ENCODE measurements around the gene MILR1. TPM values are rescaled to one million over a fixed set of nuclear protein-coding genes. Genes with fewer than 3 reads are reported as not detected.
"Not testable (repeated sequence)": the region's sequence is repeated elsewhere in the genome, so short reads cannot be mapped to it uniquely, and the experiment has no call there.

MILR1 gene
- polyA plus RNA-seq, 4 donors: 1.7 to 3.8 (median 2.7) TPM

GRCh38 chr17:64425191-64425590 lies 23.7 kb upstream of the MILR1 start:
- no peak for DNase-seq (ENCODE audit: low read depth in 4 of 4, low spot score in 3 of 4)

GRCh38 chr17:64426596-64426995 lies 22.3 kb upstream of the MILR1 start:
- no peak for DNase-seq (ENCODE audit: low read depth in 4 of 4, low spot score in 3 of 4)

GRCh38 chr17:64428406-64428805 lies 20.5 kb upstream of the MILR1 start:
- DNase-seq (ENCODE audit: low read depth in 4 of 4, low spot score in 3 of 4): no peak

- not testable (repeated sequence) for DNase-seq (ENCODE audit: low read depth in 4 of 4, low spot score in 3 of 4)
Measured at GRCh38 chr17:64430036-64430435, 18.9 kb upstream of the MILR1 start.

GRCh38 chr17:64431534-64431933 lies 17.4 kb upstream of the MILR1 start:
- no peak for DNase-seq (ENCODE audit: low read depth in 4 of 4, low spot score in 3 of 4)

GRCh38 chr17:64437944-64438525 lies 10.9 kb upstream of the MILR1 start:
- DNase-seq (ENCODE audit: low read depth in 4 of 4, low spot score in 3 of 4): no peak

- not testable (repeated sequence) for DNase-seq (ENCODE audit: low read depth in 4 of 4, low spot score in 3 of 4)
Measured at GRCh38 chr17:64439521-64439920, 9.4 kb upstream of the MILR1 start.

GRCh38 chr17:64439956-64440355 lies 9.0 kb upstream of the MILR1 start:
- no peak for DNase-seq (ENCODE audit: low read depth in 4 of 4, low spot score in 3 of 4)

- peak in 1 of 4 donors; percentile 18 for DNase-seq (ENCODE audit: low read depth in 4 of 4, low spot score in 3 of 4)
Measured at GRCh38 chr17:64441772-64442540, 7.0 kb upstream of the MILR1 start.

- no peak for DNase-seq (ENCODE audit: low read depth in 4 of 4, low spot score in 3 of 4)
Measured at GRCh38 chr17:64442541-64442971, 6.4 kb upstream of the MILR1 start.

- no peak for DNase-seq (ENCODE audit: low read depth in 4 of 4, low spot score in 3 of 4)
Measured at GRCh38 chr17:64443086-64443760, 5.7 kb upstream of the MILR1 start.

- DNase-seq (ENCODE audit: low read depth in 4 of 4, low spot score in 3 of 4): no peak
Measured at GRCh38 chr17:64447526-64447925, 1.4 kb upstream of the MILR1 start.

- DNase-seq (ENCODE audit: low read depth in 4 of 4, low spot score in 3 of 4): no peak
Measured at GRCh38 chr17:64449545-64449944, 630 bp downstream of the MILR1 start.

GRCh38 chr17:64455993-64456885 lies 7.3 kb downstream of the MILR1 start:
- no peak for DNase-seq (ENCODE audit: low read depth in 4 of 4, low spot score in 3 of 4)

GRCh38 chr17:64457156-64457555 lies 8.2 kb downstream of the MILR1 start:
- DNase-seq (ENCODE audit: low read depth in 4 of 4, low spot score in 3 of 4): no peak

- no peak for DNase-seq (ENCODE audit: low read depth in 4 of 4, low spot score in 3 of 4)
Measured at GRCh38 chr17:64458756-64459155, 9.8 kb downstream of the MILR1 start.

GRCh38 chr17:64459284-64459747 lies 10.4 kb downstream of the MILR1 start:
- DNase-seq (ENCODE audit: low read depth in 4 of 4, low spot score in 3 of 4): no peak

- not testable (repeated sequence) for DNase-seq (ENCODE audit: low read depth in 4 of 4, low spot score in 3 of 4)
Measured at GRCh38 chr17:64459818-64460217, 10.9 kb downstream of the MILR1 start.

GRCh38 chr17:64460955-64461354 lies 12.0 kb downstream of the MILR1 start:
- peak in 2 of 4 donors; percentile 14 to 15 for DNase-seq (ENCODE audit: low read depth in 4 of 4, low spot score in 3 of 4)

- no peak for DNase-seq (ENCODE audit: low read depth in 4 of 4, low spot score in 3 of 4)
Measured at GRCh38 chr17:64461788-64462187, 12.9 kb downstream of the MILR1 start.
